ENCODE data around the gene KLHL28.

Gene KLHL28

GRCh38 chr14:44961554-44962333 lies at the start of gene KLHL28, which contains the start of gene TOGARAM1:
Gene KLHL28 (minus strand): TSS chr14:44961947. CDS start chr14:44945928, 16,019 bp downstream.
Gene TOGARAM1 (plus strand): TSS chr14:44962190. CDS start chr14:44962422, 232 bp downstream.
- in situ Hi-C loops (cut with HindIII; ENCODE audit: low pct_ligation_motif_present, low pct_unique_long_range_greater_than_20kb, low sequenced_read_pairs), result no loop called here
- peak; percentile 99 for DNase-seq

- DNase-seq, result no peak
- in situ Hi-C loops (cut with HindIII; ENCODE audit: low pct_ligation_motif_present, low pct_unique_long_range_greater_than_20kb, low sequenced_read_pairs), result no loop called here
These were observed 42.2 kb upstream of the KLHL28 start for GRCh38 chr14:45003924-45004323.

- in situ Hi-C loops (cut with HindIII; ENCODE audit: low pct_ligation_motif_present, low pct_unique_long_range_greater_than_20kb, low sequenced_read_pairs), result no loop called here
- peak; percentile 13 for DNase-seq
These were observed 34.1 kb upstream of the KLHL28 start for GRCh38 chr14:44995770-44996294.

GRCh38 chr14:44995196-44995595 lies 33.4 kb upstream of the KLHL28 start:
- no peak for DNase-seq
- in situ Hi-C loops (cut with HindIII; ENCODE audit: low pct_ligation_motif_present, low pct_unique_long_range_greater_than_20kb, low sequenced_read_pairs), result no loop called here

- DNase-seq, result no peak
- in situ Hi-C loops (cut with HindIII; ENCODE audit: low pct_ligation_motif_present, low pct_unique_long_range_greater_than_20kb, low sequenced_read_pairs), result no loop called here
These were observed 28.8 kb upstream of the KLHL28 start for GRCh38 chr14:44990533-44990932.

- in situ Hi-C loops (cut with HindIII; ENCODE audit: low pct_ligation_motif_present, low pct_unique_long_range_greater_than_20kb, low sequenced_read_pairs), result no loop called here
- DNase-seq, result no peak
These were observed 28.0 kb upstream of the KLHL28 start for GRCh38 chr14:44989497-44990440.

GRCh38 chr14:44988694-44989093 lies 26.9 kb upstream of the KLHL28 start:
- no peak for DNase-seq
- in situ Hi-C loops (cut with HindIII; ENCODE audit: low pct_ligation_motif_present, low pct_unique_long_range_greater_than_20kb, low sequenced_read_pairs), result no loop called here

GRCh38 chr14:44982594-44982993 lies 20.8 kb upstream of the KLHL28 start:
- DNase-seq, result no peak
- in situ Hi-C loops (cut with HindIII; ENCODE audit: low pct_ligation_motif_present, low pct_unique_long_range_greater_than_20kb, low sequenced_read_pairs), result no loop called here

- in situ Hi-C loops (cut with HindIII; ENCODE audit: low pct_ligation_motif_present, low pct_unique_long_range_greater_than_20kb, low sequenced_read_pairs), result no loop called here
- DNase-seq, result no peak
These were observed 19.5 kb upstream of the KLHL28 start for GRCh38 chr14:44981198-44981597.

- in situ Hi-C loops (cut with HindIII; ENCODE audit: low pct_ligation_motif_present, low pct_unique_long_range_greater_than_20kb, low sequenced_read_pairs), result no loop called here
- DNase-seq, result no peak
These were observed 18.1 kb upstream of the KLHL28 start for GRCh38 chr14:44979740-44980356.

- in situ Hi-C loops (cut with HindIII; ENCODE audit: low pct_ligation_motif_present, low pct_unique_long_range_greater_than_20kb, low sequenced_read_pairs), result no loop called here
- no peak for DNase-seq
These were observed 17.5 kb upstream of the KLHL28 start for GRCh38 chr14:44979273-44979672.

GRCh38 chr14:44971459-44971858 lies 9.7 kb upstream of the KLHL28 start:
- DNase-seq, result no peak
- in situ Hi-C loops (cut with HindIII; ENCODE audit: low pct_ligation_motif_present, low pct_unique_long_range_greater_than_20kb, low sequenced_read_pairs), result no loop called here

- DNase-seq, result no peak
- in situ Hi-C loops (cut with HindIII; ENCODE audit: low pct_ligation_motif_present, low pct_unique_long_range_greater_than_20kb, low sequenced_read_pairs), result no loop called here
These were observed 9.2 kb upstream of the KLHL28 start for GRCh38 chr14:44970907-44971306.

GRCh38 chr14:44968714-44969113 lies 7.0 kb upstream of the KLHL28 start:
- no peak for DNase-seq
- in situ Hi-C loops (cut with HindIII; ENCODE audit: low pct_ligation_motif_present, low pct_unique_long_range_greater_than_20kb, low sequenced_read_pairs), result no loop called here

- in situ Hi-C loops (cut with HindIII; ENCODE audit: low pct_ligation_motif_present, low pct_unique_long_range_greater_than_20kb, low sequenced_read_pairs), result no loop called here
- no peak for DNase-seq
These were observed 5.0 kb upstream of the KLHL28 start for GRCh38 chr14:44966601-44967336.

- in situ Hi-C loops (cut with HindIII; ENCODE audit: low pct_ligation_motif_present, low pct_unique_long_range_greater_than_20kb, low sequenced_read_pairs), result no loop called here
These were observed 2.1 kb upstream of the KLHL28 start for GRCh38 chr14:44963775-44964380.

GRCh38 chr14:44963044-44963528 lies 1.3 kb upstream of the KLHL28 start:
- in situ Hi-C loops (cut with HindIII; ENCODE audit: low pct_ligation_motif_present, low pct_unique_long_range_greater_than_20kb, low sequenced_read_pairs), result no loop called here
- peak; percentile 29 for DNase-seq

More at GRCh38 chr14:44963775-44964380, 2.1 kb upstream of the KLHL28 start:
- DNase-seq, result peak; percentile 17
